HUDEP-2 (cell line): ENCODE measurements around the gene CRHR1.

Experiments used
- DNase-seq, 76 experiments: peaks; one replicate each; lab custom pipeline; 2025; ENCODE audit not compliant: unreplicated experiment in 76 of 76; lab: John Stamatoyannopoulos, UW

Gene CRHR1

GRCh38 chr17:45818699-45819098 lies 34.6 kb downstream of the CRHR1 start:
- DNase-seq = no peak

DNA sequence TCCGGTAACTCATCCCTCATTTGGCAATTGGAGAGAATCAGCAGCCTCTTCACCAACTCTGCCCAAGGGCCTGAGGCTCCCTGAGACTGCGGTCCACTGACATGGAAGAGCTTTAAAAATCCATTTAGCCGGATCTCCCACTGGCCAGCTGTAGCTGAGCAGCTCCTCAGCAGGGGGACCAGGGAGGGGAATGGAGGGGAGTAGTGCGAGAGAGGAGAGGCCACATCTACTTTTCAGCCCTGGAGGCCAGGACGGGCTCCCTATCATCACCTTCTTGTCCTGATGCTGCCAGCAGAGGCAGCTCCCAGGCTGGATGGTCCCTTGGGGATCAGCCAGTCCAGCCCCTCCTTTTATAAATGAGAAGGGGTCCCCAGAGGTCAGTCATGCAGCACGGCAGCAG lies 35.5 kb downstream of the CRHR1 start:
- no peak for DNase-seq

- DNase-seq = no peak
Observed at GRCh38 chr17:45820052-45820780, 36.1 kb downstream of the CRHR1 start.

DNA sequence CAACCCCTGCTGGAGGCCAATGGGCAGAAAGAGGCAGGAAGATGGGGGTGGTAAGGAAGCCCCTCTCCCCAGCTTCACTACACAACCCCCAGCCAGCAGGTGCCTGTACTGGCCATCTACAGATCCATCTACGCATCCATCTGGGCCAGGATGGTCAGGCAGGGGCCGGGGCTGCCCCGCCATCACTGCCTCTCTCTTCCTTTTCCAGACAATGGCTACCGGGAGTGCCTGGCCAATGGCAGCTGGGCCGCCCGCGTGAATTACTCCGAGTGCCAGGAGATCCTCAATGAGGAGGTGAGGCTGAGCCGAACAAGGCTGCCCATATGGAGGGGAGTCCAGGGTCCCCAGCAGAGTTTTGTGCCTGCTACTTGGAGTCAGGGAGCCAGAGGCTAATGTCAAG lies 37.0 kb downstream of the CRHR1 start:
- no peak for DNase-seq

DNA sequence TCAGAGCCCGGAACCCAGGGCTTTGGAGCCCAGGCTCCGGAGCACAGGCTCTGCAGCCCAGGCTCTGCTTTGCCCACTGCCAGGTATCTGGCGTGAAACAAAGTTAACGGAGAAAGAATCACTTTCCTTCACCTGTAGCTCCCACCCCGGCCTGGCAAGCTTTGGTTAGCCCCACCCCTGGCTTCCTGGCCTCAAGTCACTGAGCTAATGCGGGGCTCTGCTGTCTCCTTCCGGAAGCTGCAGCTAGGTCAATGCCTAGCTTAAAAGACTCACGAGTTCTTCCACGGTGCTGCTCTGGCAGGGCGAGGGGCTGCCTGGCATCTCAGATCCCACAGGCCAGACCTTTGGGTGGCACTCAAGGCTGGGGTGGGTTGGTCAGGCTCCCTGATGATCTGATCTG lies 39.5 kb downstream of the CRHR1 start:
- no peak for DNase-seq

DNA sequence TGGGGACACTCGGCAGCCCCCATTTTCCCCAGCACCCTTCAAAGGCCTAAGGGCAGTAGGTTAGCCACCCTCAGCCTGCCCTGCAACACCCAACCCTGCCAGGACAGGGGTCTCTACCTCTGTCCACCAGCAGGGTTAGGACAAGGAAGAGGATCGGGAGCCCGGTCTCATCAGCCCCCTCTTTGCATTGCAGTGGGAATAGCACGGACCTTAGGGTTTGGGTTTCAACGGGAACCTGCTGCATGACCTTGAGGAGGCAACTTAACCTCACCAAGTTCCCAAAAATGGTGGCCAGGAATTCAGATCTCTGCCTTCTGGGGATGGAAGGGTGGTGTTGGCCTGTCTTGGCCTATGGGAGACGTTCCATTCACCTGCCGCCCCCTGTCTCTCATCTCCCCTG lies 40.4 kb downstream of the CRHR1 start:
- DNase-seq = no peak

GRCh38 chr17:45824901-45825492 lies 40.9 kb downstream of the CRHR1 start:
- DNase-seq = no peak

- DNase-seq = no peak
Observed at GRCh38 chr17:45825792-45826191, 41.7 kb downstream of the CRHR1 start.

GRCh38 chr17:45826919-45827588 lies 42.9 kb downstream of the CRHR1 start:
- DNase-seq = no peak

DNA sequence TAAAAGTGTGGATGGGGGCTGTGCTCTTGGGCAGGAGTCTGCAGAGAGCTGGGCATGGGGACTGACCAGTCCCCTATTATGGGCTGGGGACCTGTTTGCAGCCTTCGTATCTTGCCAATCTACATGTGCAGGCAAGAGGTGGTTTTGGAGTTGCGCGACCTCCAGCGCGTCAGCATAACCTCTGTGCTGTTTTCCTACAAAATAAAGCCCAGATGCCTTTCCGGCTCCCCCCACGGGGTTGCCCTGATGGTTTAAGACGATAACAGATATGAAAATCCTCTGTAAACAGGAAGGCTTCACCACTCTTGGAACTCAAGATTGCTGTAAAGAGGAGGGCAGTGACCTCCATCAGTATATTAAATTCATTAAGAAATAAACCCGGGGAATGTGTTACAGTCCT lies 44.1 kb downstream of the CRHR1 start:
- no peak for DNase-seq

DNA sequence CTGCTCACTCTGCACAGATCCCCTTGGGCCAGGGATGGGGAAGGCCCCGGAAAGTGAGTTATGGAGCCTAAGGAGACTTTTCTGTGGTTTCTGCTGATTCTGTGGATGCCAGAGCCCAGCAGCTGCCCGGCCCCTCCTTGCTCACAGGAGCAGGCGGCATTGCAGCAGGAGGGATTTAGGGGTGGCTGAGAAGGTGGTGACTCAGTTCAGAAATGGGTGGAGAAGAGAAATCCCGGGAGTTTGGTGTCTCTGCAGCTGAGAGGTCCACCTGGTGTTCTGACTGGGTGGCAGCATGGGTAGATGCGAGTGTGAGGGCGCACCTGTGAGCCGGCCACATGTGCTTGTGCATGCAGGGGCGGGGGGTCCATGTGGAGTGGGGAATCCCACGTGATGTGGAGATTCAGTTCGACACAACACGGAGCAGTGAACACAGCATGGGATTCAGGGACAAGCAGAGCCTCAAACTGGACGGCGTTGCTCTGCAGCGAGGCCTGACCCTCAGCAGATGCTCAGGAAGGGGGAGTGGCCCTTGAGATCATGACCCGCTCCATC lies 44.5 kb downstream of the CRHR1 start:
- no peak for DNase-seq

- no peak for DNase-seq
Observed at GRCh38 chr17:45833920-45834319, 49.8 kb downstream of the CRHR1 start.

GRCh38 chr17:45834471-45835396 lies 50.6 kb downstream of the CRHR1 start:
- no peak for DNase-seq

GRCh38 chr17:45835481-45835880 lies 51.4 kb downstream of the CRHR1 start:
- DNase-seq = no peak

DNA sequence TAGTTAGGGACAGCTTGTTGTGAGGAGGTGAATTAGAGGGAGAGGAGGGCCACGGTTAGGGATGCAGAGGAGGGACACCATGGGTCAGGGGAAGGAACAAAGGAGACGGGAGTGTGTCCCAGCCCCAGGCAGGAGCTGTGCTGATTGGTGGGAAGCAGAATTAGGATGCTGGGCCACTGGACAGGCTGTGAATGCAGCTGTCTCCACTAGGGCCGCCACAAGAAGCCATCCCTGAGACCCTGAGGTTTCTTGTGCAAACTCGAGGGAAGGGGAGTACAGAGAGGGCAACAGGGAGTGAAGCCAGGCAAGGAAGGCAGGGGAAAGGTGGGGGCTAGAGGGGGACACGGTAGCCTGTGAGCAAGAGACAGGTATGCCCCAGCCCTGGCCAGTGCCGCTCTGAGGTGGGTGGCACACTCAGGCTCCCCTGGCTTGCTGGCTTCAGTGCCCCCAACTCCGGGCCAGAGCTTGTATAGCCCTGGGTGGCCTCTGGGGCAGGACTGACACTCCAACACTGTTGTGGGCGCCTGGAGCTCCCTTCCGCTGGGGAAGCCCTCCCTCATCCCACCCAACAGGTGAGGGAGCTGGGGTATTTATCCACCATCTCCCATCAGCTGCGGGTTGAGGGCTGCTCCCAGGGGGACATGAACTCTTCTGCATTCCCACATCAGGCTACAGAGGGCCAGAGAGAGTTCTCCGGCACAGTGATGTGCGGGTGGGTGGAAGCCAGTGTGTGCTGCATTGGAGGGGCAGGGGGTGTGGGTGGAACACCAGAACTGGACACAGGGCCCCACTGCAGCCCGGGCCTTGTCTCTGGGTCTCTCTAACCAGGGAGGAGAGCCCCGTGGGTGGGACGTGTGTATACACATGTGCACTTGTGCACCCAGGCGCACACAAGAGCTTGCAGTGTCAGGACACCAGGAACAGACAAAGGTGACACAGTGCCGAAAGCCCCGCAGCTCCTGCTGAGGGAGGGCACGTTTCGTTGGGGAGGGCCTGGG lies 52.2 kb downstream of the CRHR1 start:
- DNase-seq = peak in 1 of 76 experiments; percentile 9

DNA sequence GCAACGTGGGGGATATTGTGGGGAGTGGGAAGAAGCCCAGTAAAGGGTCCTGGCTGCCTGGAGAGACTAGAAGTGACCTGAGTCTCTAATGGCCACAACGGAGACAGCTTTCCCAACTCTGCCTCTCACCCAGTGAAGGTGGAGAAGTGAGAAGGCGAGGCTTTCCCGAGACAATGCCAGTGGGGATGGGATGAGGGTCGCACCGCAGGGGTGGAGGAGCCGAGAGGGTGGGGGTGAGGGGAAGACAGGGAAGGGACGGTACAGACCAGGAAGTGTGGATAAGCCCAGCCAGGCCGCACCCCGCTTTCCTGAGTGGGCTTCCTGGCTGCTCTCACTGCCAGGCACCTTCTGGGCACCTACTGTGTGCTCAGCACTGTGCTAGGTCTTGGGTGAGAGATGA lies 53.1 kb downstream of the CRHR1 start:
- DNase-seq = no peak

DNA sequence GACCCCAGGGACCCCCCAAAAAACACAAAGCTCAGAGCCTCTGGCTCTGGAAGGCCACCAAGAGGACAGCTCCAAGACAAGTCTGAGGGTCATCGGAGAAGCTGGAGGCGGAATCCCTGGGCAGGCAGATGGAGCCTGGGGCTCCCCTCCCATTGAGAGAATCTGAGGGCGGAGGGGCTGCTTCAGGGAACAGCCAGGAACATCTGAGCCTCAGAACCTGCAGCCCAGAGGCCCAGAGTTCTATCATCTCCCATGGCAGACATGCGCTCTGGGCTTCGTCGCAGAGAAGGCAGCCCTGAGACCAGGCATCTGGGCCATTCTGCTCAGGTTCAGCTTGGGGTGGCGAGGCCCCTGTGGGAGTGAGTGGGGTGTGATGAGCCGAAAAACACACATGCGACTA lies 53.5 kb downstream of the CRHR1 start:
- DNase-seq = no peak

DNA sequence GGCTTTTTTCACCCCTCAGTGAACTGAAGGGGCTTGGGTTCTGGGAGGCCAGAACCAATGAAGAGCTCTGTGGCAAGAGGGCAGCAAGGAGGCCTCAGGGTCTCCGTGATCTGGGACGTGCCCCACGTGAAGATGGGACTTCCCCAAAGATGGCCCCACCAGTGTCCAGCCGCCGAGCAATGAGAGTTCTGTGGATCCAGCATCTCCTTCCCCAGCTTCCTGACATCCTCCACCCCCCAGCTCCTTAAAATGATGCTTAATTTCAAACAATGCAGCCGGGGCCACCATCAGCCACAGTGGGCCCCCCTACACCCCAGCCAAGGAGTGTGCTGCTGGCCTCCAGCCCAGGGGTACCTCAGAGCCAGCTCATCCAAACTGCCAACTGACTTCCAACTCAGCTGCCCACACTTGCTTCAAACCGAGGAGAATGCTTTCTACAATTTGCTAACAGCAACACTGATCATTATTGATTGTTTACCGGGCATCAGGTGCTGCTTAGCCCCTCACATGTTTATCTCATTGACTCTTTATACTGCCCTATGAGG lies 54.7 kb downstream of the CRHR1 start:
- DNase-seq = no peak

GRCh38 chr17:45839442-45839841 lies 55.3 kb downstream of the CRHR1 start:
- no peak for DNase-seq
